ENCODE results near the gene SERPINA4.

- no peak for TF ChIP-seq SETDB1 (IDR thresholded peaks at IDR 0.05; ENCODE audit: insufficient read length, low read length)
- TF ChIP-seq, protein P1, sequence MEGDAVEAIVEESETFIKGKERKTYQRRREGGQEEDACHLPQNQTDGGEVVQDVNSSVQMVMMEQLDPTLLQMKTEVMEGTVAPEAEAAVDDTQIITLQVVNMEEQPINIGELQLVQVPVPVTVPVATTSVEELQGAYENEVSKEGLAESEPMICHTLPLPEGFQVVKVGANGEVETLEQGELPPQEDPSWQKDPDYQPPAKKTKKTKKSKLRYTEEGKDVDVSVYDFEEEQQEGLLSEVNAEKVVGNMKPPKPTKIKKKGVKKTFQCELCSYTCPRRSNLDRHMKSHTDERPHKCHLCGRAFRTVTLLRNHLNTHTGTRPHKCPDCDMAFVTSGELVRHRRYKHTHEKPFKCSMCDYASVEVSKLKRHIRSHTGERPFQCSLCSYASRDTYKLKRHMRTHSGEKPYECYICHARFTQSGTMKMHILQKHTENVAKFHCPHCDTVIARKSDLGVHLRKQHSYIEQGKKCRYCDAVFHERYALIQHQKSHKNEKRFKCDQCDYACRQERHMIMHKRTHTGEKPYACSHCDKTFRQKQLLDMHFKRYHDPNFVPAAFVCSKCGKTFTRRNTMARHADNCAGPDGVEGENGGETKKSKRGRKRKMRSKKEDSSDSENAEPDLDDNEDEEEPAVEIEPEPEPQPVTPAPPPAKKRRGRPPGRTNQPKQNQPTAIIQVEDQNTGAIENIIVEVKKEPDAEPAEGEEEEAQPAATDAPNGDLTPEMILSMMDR (tag by site-specific recombination; IDR thresholded peaks at IDR 0.05): no peak
- TF ChIP-seq ZEB2 (tag by site-specific recombination; IDR thresholded peaks at IDR 0.05): no peak
- TF ChIP-seq ZNF692 (tag by site-specific recombination; IDR thresholded peaks at IDR 0.05): no peak
- no peak for TF ChIP-seq ZNF677 (tag by site-specific recombination; IDR thresholded peaks at IDR 0.05)
- no peak for TF ChIP-seq ZNF311 (tag by site-specific recombination; IDR thresholded peaks at IDR 0.05; ENCODE audit: borderline replicate concordance)
- TF ChIP-seq YY1 (tag by site-specific recombination; IDR thresholded peaks at IDR 0.05): no peak
- TF ChIP-seq ZNF239 (tag by site-specific recombination; IDR thresholded peaks at IDR 0.05): no peak
- TF ChIP-seq, protein P2, sequence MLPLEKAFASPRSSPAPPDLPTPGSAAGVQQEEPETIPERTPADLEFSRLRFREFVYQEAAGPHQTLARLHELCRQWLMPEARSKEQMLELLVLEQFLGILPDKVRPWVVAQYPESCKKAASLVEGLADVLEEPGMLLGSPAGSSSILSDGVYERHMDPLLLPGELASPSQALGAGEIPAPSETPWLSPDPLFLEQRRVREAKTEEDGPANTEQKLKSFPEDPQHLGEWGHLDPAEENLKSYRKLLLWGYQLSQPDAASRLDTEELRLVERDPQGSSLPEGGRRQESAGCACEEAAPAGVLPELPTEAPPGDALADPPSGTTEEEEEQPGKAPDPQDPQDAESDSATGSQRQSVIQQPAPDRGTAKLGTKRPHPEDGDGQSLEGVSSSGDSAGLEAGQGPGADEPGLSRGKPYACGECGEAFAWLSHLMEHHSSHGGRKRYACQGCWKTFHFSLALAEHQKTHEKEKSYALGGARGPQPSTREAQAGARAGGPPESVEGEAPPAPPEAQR (tag by site-specific recombination; IDR thresholded peaks at IDR 0.05): no peak
- TF ChIP-seq REST (tag by site-specific recombination; IDR thresholded peaks at IDR 0.05): no peak
- TF ChIP-seq ZNF391 (tag by site-specific recombination; IDR thresholded peaks at IDR 0.05; ENCODE audit: borderline replicate concordance, low read depth): no peak
- TF ChIP-seq OSR2 (tag by site-specific recombination; IDR thresholded peaks at IDR 0.05): no peak
- no peak for TF ChIP-seq ZNF707 (tag by site-specific recombination; IDR thresholded peaks at IDR 0.05)
- TF ChIP-seq YY2 (tag by site-specific recombination; IDR thresholded peaks at IDR 0.05): no peak
These were observed 28.8 kb upstream of the SERPINA4 start for GRCh38 chr14:94532447-94532846.

All from HEK293 (cell line).